K562 (cell line): ENCODE measurements around the gene AKNAD1. TPM values are rescaled to one million over a fixed set of nuclear protein-coding genes. Genes with fewer than 3 reads are reported as not detected.

Source experiments
- ATAC-seq: fragments of 200-7000 bp; cut with Tn5 transposase; 3 replicates; pipeline ENCODE4 v1.9.1; 2020; ENCODE audit warnings: moderate library complexity
- BruUV-seq: library from RNA; stranded (reverse); fragments of 400-500 nt; replicated peaks from 2 replicates; lab custom pipeline; 2021; lab: Mats Ljungman, UMichigan
- CTCF ChIA-PET: fragments of 300-600 bp; formaldehyde crosslinking; extraction: SDS; loops from one replicate; lab custom pipeline; 2021; ENCODE audit warnings: low intra/inter-chr PET ratio; lab: Yijun Ruan, JAX
- POLR2A ChIA-PET: fragments of 300-600, 350-650 bp; sonication (Branson Sonifier 250); formaldehyde crosslinking; extraction: SDS; loops from one replicate; lab custom pipeline; 2021; ENCODE audit warnings: antibody characterized with exemption, inconsistent platforms; lab: Yijun Ruan, JAX
- DNase-seq, 4 experiments: peaks; one replicate each; pipeline versions ENCODE4 v3.0.0 to v3.0.0-alpha.2; 2011 to 2018; ENCODE audit warnings: low spot score in 3 of 4, mixed read lengths in 3 of 4; ENCODE audit errors: extremely low read depth in 1 of 4
- FAIRE-seq: peaks from 2 replicates; lab custom pipeline; 2011; peaks lifted over from hg19 to GRCh38; lab: Jason Lieb, UNC
- H2AFZ ChIP-seq: 2 replicates; pipeline ENCODE4 v1.6.0; 2011; ENCODE audit warnings: low read depth, low read length, control low read depth, inconsistent platforms
- H3K27ac ChIP-seq: fragments of 200-600 bp; 3 replicates; pipeline ENCODE4 v1.8.0; 2011; ENCODE audit warnings: low read depth, mild to moderate bottlenecking, control low read depth, inconsistent platforms, low read length, moderate library complexity, mixed read lengths; ENCODE audit errors: extremely low read depth
- H3K27me3 ChIP-seq, 2 experiments: fragments of 300-600 bp in 1 of 2; 2 replicates in 1 of 2; 3 replicates in 1 of 2; pipeline versions ENCODE4 v1.6.0 to v1.8.0; 2011; ENCODE audit warnings: inconsistent platforms in 2 of 2, low read length in 2 of 2, mild to moderate bottlenecking in 1 of 2, mixed read lengths in 1 of 2, moderate library complexity in 1 of 2; ENCODE audit not compliant: control insufficient read depth in 2 of 2, insufficient read depth in 2 of 2
- H3K36me3 ChIP-seq: fragments of 300-600 bp; 3 replicates; pipeline ENCODE4 v1.8.0; 2011; ENCODE audit warnings: mild to moderate bottlenecking, low read length, inconsistent platforms; ENCODE audit not compliant: control insufficient read depth, insufficient read depth
- H3K4me1 ChIP-seq, 2 experiments: fragments of 200-600 bp in 1 of 2; replicated peaks in 1 of 2; 2 replicates in 1 of 2; 3 replicates in 1 of 2; pipeline versions ENCODE4 v1.5.1 to v1.8.0; 2011; ENCODE audit warnings: inconsistent platforms in 2 of 2, low read length in 2 of 2, mild to moderate bottlenecking in 1 of 2, mixed read lengths in 1 of 2, moderate library complexity in 1 of 2; ENCODE audit not compliant: control insufficient read depth in 2 of 2, insufficient read depth in 2 of 2
- H3K4me2 ChIP-seq: 2 replicates; pipeline ENCODE4 v1.6.1; 2011; ENCODE audit warnings: low read length, control low read depth, inconsistent platforms, mixed read lengths; ENCODE audit not compliant: insufficient read depth
- H3K4me3 ChIP-seq: fragments of 200-600 bp; sonication (generic), shearing (Covaris generic); 2 replicates; pipeline ENCODE4 v1.5.1; 2016; ENCODE audit warnings: control low read depth, inconsistent platforms
- H3K79me2 ChIP-seq: fragments of 200-600 bp; 3 replicates; pipeline ENCODE4 v1.8.0; 2011; ENCODE audit warnings: low read length, inconsistent platforms; ENCODE audit not compliant: control insufficient read depth, insufficient read depth
- H3K9ac ChIP-seq, 2 experiments: 2 replicates each; pipeline versions ENCODE4 v1.6.0 to v1.6.1; 2011; ENCODE audit warnings: low read depth in 2 of 2, low read length in 2 of 2, control low read depth in 1 of 2, inconsistent platforms in 1 of 2, mild to moderate bottlenecking in 1 of 2, mixed read lengths in 1 of 2; ENCODE audit not compliant: insufficient read depth in 1 of 2
- H3K9me1 ChIP-seq: one replicate; pipeline ENCODE4 v1.6.0; 2011; ENCODE audit warnings: inconsistent platforms, mild to moderate bottlenecking, low read length, moderate library complexity; ENCODE audit not compliant: control insufficient read depth, insufficient read depth
- H3K9me3 ChIP-seq: replicated peaks from 2 replicates; pipeline ENCODE4 v1.5.1; 2011; ENCODE audit warnings: low read depth, low read length, inconsistent platforms; ENCODE audit not compliant: control insufficient read depth, insufficient read depth
- H4K20me1 ChIP-seq: replicated peaks from 2 replicates; pipeline ENCODE4 v1.6.1; 2011; ENCODE audit warnings: low read length, inconsistent platforms, mixed read lengths; ENCODE audit not compliant: control insufficient read depth, insufficient read depth
- CC2D1A ChIP-seq: fragments of 450-650 bp; IDR thresholded peaks from 2 replicates; pipeline ENCODE4 v1.6.1; 2017; ENCODE audit warnings: mild to moderate bottlenecking
- GTF2F1 ChIP-seq: IDR thresholded peaks from 2 replicates; pipeline ENCODE4 v1.6.1; 2011; ENCODE audit warnings: low read depth, low read length, improper control_type of control experiment
- STAT5A ChIP-seq: IDR thresholded peaks from 2 replicates; pipeline ENCODE4 v1.6.1; 2012; ENCODE audit warnings: low read length, inconsistent platforms, borderline replicate concordance
- TAF1 ChIP-seq: IDR thresholded peaks from 2 replicates; pipeline ENCODE4 v1.6.1; 2011; ENCODE audit warnings: mild to moderate bottlenecking, low read length, moderate library complexity; ENCODE audit not compliant: insufficient read depth, control insufficient read depth, severe bottlenecking; ENCODE audit errors: extremely low read depth
- TEAD4 ChIP-seq, 2 experiments: sonication (generic) in 1 of 2; formaldehyde crosslinking in 1 of 2; IDR thresholded peaks; 2 replicates each; pipeline versions ENCODE4 v1.6.1 to v1.8.0; 2012 to 2022; ENCODE audit warnings: borderline replicate concordance in 1 of 2, inconsistent platforms in 1 of 2, low read length in 1 of 2, mild to moderate bottlenecking in 1 of 2, missing genetic modification reagents in 1 of 2
- ZNF212 ChIP-seq: fragments of 450-650 bp; formaldehyde crosslinking; IDR thresholded peaks from 2 replicates; pipeline ENCODE4 v1.4.0; 2020; ENCODE audit warnings: mild to moderate bottlenecking
- WGBS: fragments of 100-300 bp; shearing (Covaris generic); methylation state at CpG from one replicate; pipeline ENCODE4 v1.1.6; 2016; ENCODE audit warnings: low coverage, mixed read lengths; ENCODE audit not compliant: insufficient coverage; ENCODE audit errors: missing lambda C conversion rate; 5-methylcytosine and 5-hydroxymethylcytosine counted together
- in situ Hi-C: fragments of 300-500 bp; cut with MboI; formaldehyde crosslinking; loops from 4 replicates; pipeline ENCODE4 v1.15.0; 2018; ENCODE audit warnings: inconsistent platforms, mixed read lengths
- intact Hi-C: fragments of 100-400 bp; cut with micrococcal nuclease; formaldehyde crosslinking; loops from 2 replicates; pipeline ENCODE4 v1.14.2; 2022
- polyA plus RNA-seq, 8 experiments: library from polyadenylated mRNA; depleted of rRNA in 4 of 8; stranded (reverse) in 5 of 8; unstranded in 3 of 8; fragments of >200 nt; fragmentation: Nextera tagmentation in 2 of 8; fragmentation: Illumina TruSeq in 1 of 8; extraction: Ambion mirVana in 2 of 8; extraction: Trizol in 1 of 8; gene quantifications; 2 replicates each; pipeline versions ENCODE4 v1.2.1 to v1.2.3, GENCODE V29; 2011 to 2014; ENCODE audit warnings: inconsistent platforms in 1 of 8, missing spikeins in 1 of 8
- total RNA-seq, 7 experiments: library from RNA; depleted of rRNA in 6 of 7; stranded (reverse); fragments of >200 nt in 6 of 7; fragmentation: Illumina TruSeq in 2 of 7; extraction: Trizol in 2 of 7; gene quantifications; 2 replicates each; pipeline versions ENCODE4 v1.2.1 to v1.2.3, GENCODE V29; 2011 to 2021; ENCODE audit warnings: low replicate concordance in 1 of 7
- TF ChIP-seq, protein P1 (sequence below): fragments of 150-350 bp; conservative IDR thresholded peaks from 2 replicates; pipeline ENCODE4 v1.6.1; 2014; ENCODE audit warnings: low read length
- TF ChIP-seq, protein P2 (sequence below): fragments of 450-650 bp; IDR thresholded peaks from 2 replicates; pipeline ENCODE4 v1.6.1; 2017; ENCODE audit warnings: mild to moderate bottlenecking, moderate library complexity

Gene AKNAD1
- total and polyA plus RNA-seq, 9 of the 15 experiments (the other 6 are each of a cell fraction or from before 2014, with no cell fraction given): 0.13 to 0.30 TPM; not detected in 7

DNA sequence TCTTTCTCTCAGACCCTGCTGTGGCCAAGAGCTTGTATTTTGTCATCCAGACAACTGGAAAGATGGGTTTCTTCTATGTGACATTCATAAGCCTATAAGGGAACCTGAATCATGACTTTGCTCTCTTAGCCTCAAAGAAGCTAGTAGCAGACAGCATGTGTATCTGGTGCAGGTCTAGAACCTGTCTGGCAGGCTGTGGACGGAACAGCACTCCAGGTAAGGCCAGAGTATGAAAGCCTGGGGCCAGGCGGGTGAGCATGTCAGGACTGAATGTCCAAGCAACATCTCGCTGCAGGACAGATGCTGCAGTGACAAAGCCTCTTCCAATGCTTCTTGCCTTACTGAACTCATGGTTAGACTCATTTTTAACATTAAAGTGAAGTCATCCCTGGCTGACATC, 32.8 kb downstream of the AKNAD1 start:
- H3K4me1 ChIP-seq: no peaks in the 10 kb centered on the region; a peak in 2 of 5 replicates
- BruUV-seq: no TSS peak
- no peak overlapping the region for H3K4me2 ChIP-seq
- H3K36me3 ChIP-seq: no peaks in the 10 kb centered on the region
- intact Hi-C loops (no loop called here), in situ Hi-C loops (no loop called here)
- TF ChIP-seq GTF2F1 (no peak), ZNF212 (CRISPR knock-in tag) (no peak), CC2D1A (no peak), TAF1 (no peak), TEAD4 (IDR thresholded peaks at IDR 0.05; ENCODE audit: low read length) (no peak), TEAD4 (CRISPR knock-in tag; IDR thresholded peaks at IDR 0.05; ENCODE audit: borderline replicate concordance) (no peak), STAT5A (no peak)
- TF ChIP-seq, protein P1, sequence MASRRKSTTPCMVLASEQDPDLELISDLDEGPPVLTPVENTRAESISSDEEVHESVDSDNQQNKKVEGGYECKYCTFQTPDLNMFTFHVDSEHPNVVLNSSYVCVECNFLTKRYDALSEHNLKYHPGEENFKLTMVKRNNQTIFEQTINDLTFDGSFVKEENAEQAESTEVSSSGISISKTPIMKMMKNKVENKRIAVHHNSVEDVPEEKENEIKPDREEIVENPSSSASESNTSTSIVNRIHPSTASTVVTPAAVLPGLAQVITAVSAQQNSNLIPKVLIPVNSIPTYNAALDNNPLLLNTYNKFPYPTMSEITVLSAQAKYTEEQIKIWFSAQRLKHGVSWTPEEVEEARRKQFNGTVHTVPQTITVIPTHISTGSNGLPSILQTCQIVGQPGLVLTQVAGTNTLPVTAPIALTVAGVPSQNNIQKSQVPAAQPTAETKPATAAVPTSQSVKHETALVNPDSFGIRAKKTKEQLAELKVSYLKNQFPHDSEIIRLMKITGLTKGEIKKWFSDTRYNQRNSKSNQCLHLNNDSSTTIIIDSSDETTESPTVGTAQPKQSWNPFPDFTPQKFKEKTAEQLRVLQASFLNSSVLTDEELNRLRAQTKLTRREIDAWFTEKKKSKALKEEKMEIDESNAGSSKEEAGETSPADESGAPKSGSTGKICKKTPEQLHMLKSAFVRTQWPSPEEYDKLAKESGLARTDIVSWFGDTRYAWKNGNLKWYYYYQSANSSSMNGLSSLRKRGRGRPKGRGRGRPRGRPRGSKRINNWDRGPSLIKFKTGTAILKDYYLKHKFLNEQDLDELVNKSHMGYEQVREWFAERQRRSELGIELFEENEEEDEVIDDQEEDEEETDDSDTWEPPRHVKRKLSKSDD: no peak
- TF ChIP-seq, protein P2, sequence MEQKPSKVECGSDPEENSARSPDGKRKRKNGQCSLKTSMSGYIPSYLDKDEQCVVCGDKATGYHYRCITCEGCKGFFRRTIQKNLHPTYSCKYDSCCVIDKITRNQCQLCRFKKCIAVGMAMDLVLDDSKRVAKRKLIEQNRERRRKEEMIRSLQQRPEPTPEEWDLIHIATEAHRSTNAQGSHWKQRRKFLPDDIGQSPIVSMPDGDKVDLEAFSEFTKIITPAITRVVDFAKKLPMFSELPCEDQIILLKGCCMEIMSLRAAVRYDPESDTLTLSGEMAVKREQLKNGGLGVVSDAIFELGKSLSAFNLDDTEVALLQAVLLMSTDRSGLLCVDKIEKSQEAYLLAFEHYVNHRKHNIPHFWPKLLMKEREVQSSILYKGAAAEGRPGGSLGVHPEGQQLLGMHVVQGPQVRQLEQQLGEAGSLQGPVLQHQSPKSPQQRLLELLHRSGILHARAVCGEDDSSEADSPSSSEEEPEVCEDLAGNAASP: no peak
- POLR2A ChIA-PET: interaction anchor here (0.8 to 1.4 kb wide), 4 partner anchors 23 to 322 kb away, joined by 3 to 6 read pairs (median 3); partner anchors contain the start of gene PRPF38B
- ATAC-seq (no peak), FAIRE-seq (peak; percentile 37), DNase-seq (no peak)
- no peaks in the 10 kb centered on the region for H3K27me3 ChIP-seq
- H3K9me3 ChIP-seq: no peaks in the 10 kb centered on the region
- no peak overlapping the region for H3K9ac ChIP-seq
- no peak overlapping the region for H3K4me3 ChIP-seq
- CTCF ChIA-PET: interaction anchor here (1.1 kb wide), 1 partner anchor 289 kb away, joined by 3 read pairs; a partner anchor contains a TSS
- WGBS: 21% methylated on average over 3 of the region's 3 CpGs
- H3K9me1 ChIP-seq: no peaks in the 10 kb centered on the region
- H4K20me1 ChIP-seq: no peaks in the 10 kb centered on the region
- H2AFZ ChIP-seq: no peak overlapping the region
- H3K27ac ChIP-seq: no peak overlapping the region
- H3K79me2 ChIP-seq: no peaks in the 10 kb centered on the region
